Activated CD4-positive, alpha-beta T cell treated with anti-CD3 and anti-CD28 coated beads for 24 hours (primary cell): Measurements from ENCODE around the gene SH3BGR.

ENCODE experiments used
- DNase-seq, 2 donors: peaks; one replicate each; pipeline ENCODE4 v3.0.0-alpha.2; 2020; ENCODE audit warnings: low read depth in 2 of 2

Gene SH3BGR

GRCh38 chr21:39456665-39457064 is 4.9 kb downstream of the SH3BGR start:
- no peak for DNase-seq

DNA sequence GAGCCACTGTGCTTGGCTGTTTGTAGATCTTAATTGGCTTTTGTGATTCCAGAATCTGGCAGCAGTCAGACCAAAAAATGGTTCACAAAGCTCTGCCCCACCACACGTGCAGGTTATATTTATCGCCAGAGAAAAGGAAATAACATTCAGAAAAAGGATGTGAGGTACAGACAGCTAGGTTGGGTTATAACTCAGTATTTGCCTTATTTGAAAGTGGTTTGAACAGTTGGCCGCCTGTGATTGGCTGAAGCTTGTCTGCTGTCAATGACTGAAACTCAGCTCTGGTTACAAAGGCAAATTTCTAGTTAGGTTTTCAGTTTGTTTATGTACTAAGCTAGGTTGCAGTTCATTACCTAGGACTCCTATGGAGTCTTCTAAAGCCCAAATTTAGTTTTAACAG is 9.6 kb downstream of the SH3BGR start:
- no peak for DNase-seq

- no peak for DNase-seq
Observed at GRCh38 chr21:39463308-39463707, 11.5 kb downstream of the SH3BGR start.

DNA sequence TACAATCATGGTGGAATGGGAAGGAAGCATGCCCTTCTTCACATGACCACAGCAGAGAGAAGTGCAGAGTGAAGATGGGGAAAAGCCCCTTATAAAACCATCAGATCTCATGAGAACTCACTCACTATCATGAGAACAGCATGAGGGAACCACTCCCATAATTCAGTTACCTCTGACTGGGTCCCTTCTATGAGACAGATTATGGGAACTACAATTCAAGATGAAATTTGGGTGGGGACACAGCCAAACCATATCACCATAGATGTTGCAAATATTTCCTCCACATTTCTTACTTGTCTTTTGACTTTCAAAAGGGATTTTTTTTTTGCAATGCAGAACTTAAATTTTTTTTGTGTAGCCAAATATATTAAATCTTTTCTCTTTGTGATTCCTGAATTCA is 14.8 kb downstream of the SH3BGR start:
- no peak for DNase-seq

GRCh38 chr21:39467746-39468145 is 16.0 kb downstream of the SH3BGR start:
- DNase-seq: no peak

- DNase-seq: no peak
Observed at GRCh38 chr21:39468559-39468958, 16.8 kb downstream of the SH3BGR start.

- no peak for DNase-seq
Observed at GRCh38 chr21:39471598-39471997, 19.8 kb downstream of the SH3BGR start.

GRCh38 chr21:39472786-39473185 is 21.0 kb downstream of the SH3BGR start:
- DNase-seq: no peak

- DNase-seq: no peak
Observed at GRCh38 chr21:39474611-39475010, 22.8 kb downstream of the SH3BGR start.

GRCh38 chr21:39479164-39479813 is 27.5 kb downstream of the SH3BGR start:
- no peak for DNase-seq

DNA sequence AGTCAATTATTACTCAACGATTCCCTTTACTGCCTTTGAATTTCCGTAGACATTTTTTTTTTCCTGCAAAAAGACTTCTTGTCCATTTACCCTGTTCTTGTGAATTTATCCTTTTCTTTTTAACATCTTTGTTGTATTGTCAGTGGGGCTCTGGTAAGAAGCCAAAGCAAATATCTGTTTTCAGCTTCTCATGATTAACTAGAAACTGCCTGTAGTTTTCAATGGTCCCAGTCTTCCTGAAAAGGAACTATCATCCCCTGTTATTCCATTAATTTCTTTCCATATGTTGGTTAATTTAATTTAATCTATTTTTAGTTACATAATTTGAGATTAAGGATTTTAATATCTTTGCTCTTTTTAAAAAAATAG is 28.0 kb downstream of the SH3BGR start:
- DNase-seq: no peak

- no peak for DNase-seq
Observed at GRCh38 chr21:39480271-39480670, 28.5 kb downstream of the SH3BGR start.

GRCh38 chr21:39481886-39482285 is 30.1 kb downstream of the SH3BGR start:
- no peak for DNase-seq

DNA sequence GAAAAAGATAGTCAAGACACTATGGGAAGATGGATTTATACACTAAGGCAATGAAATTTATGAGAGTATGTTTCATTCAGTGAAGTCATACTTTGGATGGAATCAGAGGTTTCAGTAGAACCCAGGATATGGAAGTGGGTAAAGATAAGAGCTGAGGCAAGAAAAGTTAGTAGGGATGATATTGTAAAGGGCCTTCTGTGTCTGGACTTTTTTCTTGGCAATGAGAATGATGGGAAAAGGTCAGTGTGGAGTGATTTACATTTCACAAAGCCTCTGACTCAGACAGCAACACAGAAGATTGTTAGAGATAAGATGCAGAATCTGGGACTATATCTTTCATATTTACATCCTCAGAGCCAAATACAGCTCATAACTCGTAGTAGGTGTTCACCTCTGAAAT is 32.1 kb downstream of the SH3BGR start:
- no peak for DNase-seq

DNA sequence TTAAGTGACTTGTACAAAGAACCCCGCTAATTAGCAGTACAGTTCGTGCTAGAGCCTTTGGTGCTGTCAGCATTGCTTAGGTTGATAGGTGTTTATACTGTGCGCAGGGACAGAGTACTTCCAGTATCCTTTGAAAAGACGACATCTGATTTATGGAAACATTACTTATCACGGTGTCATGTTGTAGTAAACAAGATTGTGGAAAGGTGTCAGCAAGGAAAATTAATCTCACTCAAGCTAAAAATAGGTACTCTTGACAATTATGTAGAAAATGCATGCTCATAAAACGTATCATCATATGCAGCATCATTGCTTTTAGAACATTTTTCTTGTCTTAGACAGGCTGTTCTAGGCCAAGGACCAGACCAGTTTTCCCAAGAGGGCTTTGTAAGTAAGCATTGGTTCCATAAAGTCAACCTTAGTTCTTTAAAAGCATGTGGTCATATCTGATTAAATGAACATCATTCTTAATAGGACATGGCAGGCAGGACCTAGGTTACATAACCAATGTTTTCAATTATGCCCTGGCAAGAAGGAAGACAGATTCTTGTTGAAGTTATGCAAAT is 33.0 kb downstream of the SH3BGR start:
- DNase-seq: no peak

DNA sequence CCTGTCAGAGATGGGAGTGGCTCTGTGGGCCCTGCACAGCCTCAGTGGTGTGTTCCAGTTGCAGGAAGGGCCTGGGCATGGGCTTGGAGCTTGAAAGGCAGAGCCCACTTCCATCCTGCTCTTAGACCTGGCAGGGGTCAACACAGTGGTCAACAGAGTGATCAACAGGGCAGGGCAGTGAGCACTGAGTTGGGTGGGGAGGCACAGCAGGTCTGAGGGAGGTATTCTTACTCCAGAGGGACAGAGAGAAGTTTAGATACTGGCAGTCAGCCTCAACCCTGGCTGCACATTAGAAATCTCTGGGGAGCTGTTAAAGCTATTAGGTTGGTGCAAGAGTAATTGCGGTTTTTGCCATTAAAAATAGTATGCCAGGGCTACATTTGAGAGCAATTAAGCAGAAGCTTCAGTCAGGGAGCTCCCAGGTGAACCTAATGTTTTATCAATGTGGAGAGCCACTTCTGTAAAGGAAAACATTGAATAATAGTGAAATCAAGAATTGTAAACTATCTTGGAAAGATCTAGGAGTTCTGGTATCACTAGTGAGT is 37.7 kb downstream of the SH3BGR start:
- no peak for DNase-seq

DNA sequence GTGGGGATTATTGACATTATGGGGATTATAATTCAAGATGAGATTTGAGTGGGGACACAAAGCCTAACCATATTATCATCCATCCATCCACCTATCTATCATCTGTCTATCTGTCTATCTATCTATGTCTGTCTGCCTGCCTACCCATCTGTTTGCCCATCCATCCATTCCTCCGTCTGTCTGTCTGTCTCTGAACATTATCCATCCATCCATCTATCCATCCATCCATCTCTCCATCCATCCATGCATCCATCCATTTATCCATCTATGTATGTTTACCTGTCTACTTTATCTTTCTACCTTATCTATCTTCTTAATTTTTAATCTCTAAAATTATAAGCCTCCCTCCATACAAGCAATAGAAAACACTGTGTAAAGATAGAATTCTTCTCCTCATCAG is 47.4 kb downstream of the SH3BGR start:
- no peak for DNase-seq

DNA sequence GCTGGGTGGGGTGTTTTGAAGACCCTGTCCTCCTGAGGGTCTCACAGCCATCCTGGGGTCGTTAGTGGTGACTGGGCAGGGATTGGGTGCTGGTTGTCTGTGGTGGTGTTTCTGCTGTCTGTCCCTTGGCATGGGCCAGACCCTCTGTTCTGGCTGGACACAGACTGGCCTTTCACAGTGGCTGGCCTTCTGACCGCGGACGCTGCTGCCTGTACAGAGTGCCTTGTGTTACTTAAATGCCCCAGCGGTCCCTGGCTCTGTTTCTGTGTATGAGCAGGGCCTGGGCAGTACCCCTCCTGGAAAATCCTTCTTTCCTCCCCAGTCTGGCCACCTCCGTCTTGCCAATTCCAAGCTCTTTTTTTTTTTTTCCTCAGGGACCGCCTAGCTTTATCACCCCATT is 50.9 kb downstream of the SH3BGR start:
- DNase-seq: no peak

DNA sequence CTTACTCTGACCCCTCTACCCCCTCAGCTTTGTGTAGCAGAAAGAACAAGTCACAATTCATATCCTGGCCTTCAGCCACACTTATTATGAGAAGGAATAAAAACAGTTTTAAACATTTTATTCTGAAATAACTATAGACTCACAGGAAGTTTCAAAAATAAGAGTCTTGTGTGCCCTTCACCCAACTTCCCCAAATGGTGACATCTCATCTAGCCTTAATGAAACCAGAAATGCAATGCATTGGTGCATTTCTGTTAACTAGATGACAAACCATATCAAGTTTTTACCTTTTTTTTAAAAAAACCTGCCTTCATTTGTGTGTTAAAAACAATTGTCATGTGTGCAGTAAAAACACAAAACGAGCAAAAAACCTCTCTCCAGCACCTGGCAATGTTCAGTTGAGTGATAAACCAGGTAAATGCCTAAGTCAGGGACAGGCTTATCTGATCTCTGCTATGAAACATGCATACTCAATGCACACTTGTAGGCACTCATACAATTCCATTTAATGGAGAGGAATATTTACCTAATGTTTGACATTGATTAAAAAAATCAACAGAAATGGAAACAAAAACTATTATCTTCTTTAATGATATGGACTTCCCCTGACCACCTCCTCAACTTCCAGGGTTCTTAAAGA is 51.5 kb downstream of the SH3BGR start:
- no peak for DNase-seq

DNA sequence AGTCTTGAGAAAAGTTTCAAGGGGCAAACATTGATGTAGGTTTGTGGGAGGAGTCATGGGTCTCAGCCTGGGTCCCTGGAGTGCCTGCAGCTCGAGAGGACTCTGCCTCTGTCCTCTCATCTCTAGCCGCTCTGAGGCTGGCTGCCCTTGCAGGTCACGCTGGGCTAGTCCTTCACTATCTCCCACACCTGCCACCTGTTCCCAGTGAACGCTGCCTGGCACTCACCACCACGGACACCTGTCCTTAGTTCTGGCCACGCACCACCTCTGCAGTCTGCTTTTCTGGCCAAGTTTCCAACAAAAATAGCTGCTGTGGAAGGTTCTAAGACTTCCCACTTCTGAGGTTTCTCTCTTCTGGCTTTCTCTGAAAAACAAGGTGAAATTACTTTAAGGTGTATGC is 52.5 kb downstream of the SH3BGR start:
- DNase-seq: no peak

DNA sequence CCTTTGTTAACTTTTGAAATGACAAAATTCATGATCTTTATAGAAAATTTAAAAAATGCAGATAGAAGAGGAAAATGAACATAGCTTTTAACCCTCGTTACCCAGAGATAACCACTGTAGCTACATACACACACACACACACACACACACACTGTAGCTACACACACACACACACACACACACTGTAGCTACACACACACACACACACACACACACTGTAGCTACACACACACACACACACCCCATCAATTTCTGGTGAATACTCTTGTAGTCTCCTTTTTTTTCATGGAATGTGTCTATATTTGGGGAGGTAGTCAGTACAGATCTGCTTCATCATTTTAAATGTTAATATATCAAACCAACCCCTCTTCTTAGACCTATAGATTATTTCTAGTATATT is 58.5 kb downstream of the SH3BGR start:
- no peak for DNase-seq

DNA sequence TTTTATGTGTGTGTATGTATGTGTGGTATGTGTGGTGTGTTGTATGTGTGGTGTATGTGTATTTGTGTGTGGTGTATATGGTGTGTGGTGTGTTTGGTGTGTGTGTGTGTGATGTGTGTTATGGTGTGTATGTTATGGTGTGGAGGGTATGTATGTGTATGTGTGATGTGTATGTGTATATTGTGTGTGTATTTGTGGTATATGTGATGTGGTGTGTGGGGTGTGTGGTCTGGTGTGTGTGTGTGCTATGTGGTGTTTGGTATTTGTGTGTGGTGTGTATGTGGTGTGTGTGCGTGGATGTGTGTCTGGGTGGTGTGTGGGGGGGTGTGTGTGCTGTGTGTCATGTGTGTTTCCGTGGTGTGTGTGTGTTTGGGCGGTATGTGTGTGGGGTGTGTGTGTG is 59.3 kb downstream of the SH3BGR start:
- no peak for DNase-seq

GRCh38 chr21:39513735-39514134 is 62.0 kb downstream of the SH3BGR start:
- DNase-seq: no peak
